HepG2 (cell line): ENCODE data around the gene GART. TPM values are rescaled to one million over a fixed set of nuclear protein-coding genes. Genes with fewer than 3 reads are reported as not detected.

Experiments
- ATAC-seq: fragments of 200-7000 bp; cut with Tn5 transposase; 3 replicates; pipeline ENCODE4 v1.9.1; 2020; ENCODE audit warnings: mild to moderate bottlenecking, moderate library complexity
- BruUV-seq: library from RNA; stranded (reverse); fragments of 400-500 nt; replicated peaks from 2 replicates; lab custom pipeline; 2021; lab: Mats Ljungman, UMichigan
- CTCF ChIA-PET: fragments of 300-600 bp; formaldehyde crosslinking; extraction: SDS; loops from one replicate; lab custom pipeline; 2021; ENCODE audit warnings: low total read pairs, inconsistent platforms, low intra/inter-chr PET ratio; lab: Yijun Ruan, JAX
- POLR2A ChIA-PET: fragments of 350-600 bp; sonication (Branson Sonifier 250); formaldehyde crosslinking; loops from one replicate; lab custom pipeline; 2020; ENCODE audit warnings: antibody characterized with exemption, inconsistent platforms; lab: Yijun Ruan, JAX
- DNase-seq: peaks from one replicate; pipeline ENCODE4 v3.0.0-alpha.2; 2015; ENCODE audit warnings: low spot score
- FAIRE-seq: peaks from 3 replicates; lab custom pipeline; 2011; peaks lifted over from hg19 to GRCh38; lab: Jason Lieb, UNC
- H2AFZ ChIP-seq: one replicate; pipeline ENCODE4 v1.6.1; 2011; ENCODE audit warnings: low read length, inconsistent platforms
- H3K27ac ChIP-seq: fragments of 300-600 bp; 3 replicates; pipeline ENCODE4 v1.8.0; 2011; ENCODE audit warnings: mixed run types, mild to moderate bottlenecking, mixed read lengths, low read length, inconsistent platforms; ENCODE audit not compliant: insufficient read depth; ENCODE audit errors: extremely low read length
- H3K27me3 ChIP-seq, 2 experiments: fragments of 200-600 bp in 1 of 2; 2 replicates in 1 of 2; 3 replicates in 1 of 2; pipeline versions ENCODE4 v1.6.0 to v1.8.0; 2011; ENCODE audit warnings: low read length in 2 of 2, mild to moderate bottlenecking in 2 of 2, moderate library complexity in 2 of 2, inconsistent platforms in 1 of 2; ENCODE audit not compliant: insufficient read depth in 2 of 2, control insufficient read depth in 1 of 2
- H3K36me3 ChIP-seq, 2 experiments: fragments of 200-600 bp in 1 of 2; replicated peaks in 1 of 2; 2 replicates in 1 of 2; 3 replicates in 1 of 2; pipeline versions ENCODE4 v1.5.1 to v1.8.0; 2011; ENCODE audit warnings: low read length in 2 of 2, inconsistent platforms in 1 of 2; ENCODE audit not compliant: insufficient read depth in 2 of 2, control insufficient read depth in 1 of 2
- H3K4me1 ChIP-seq: 2 replicates; pipeline ENCODE4 v1.5.1; 2012; ENCODE audit warnings: low read length, inconsistent platforms; ENCODE audit not compliant: insufficient read depth
- H3K4me2 ChIP-seq: 2 replicates; pipeline ENCODE4 v1.6.0; 2011; ENCODE audit warnings: low read depth, low read length, inconsistent platforms
- H3K4me3 ChIP-seq, 3 experiments: fragments of 200-600 bp in 1 of 3; sonication (generic), shearing (Covaris generic) in 1 of 3; replicated peaks in 1 of 3; 2 replicates each; pipeline ENCODE4 v1.5.1; 2011 to 2016; ENCODE audit warnings: low read length in 3 of 3, inconsistent platforms in 2 of 3, low read depth in 2 of 3, mild to moderate bottlenecking in 2 of 3, control low read depth in 1 of 3, mixed read lengths in 1 of 3; ENCODE audit not compliant: insufficient read depth in 1 of 3
- H3K79me2 ChIP-seq: one replicate; pipeline ENCODE4 v1.6.1; 2011; ENCODE audit warnings: low read length, inconsistent platforms; ENCODE audit not compliant: insufficient read depth
- H3K9ac ChIP-seq: 2 replicates; pipeline ENCODE4 v1.6.0; 2011; ENCODE audit warnings: mild to moderate bottlenecking, low read depth, low read length, inconsistent platforms; ENCODE audit not compliant: insufficient read depth
- H3K9me3 ChIP-seq: 2 replicates; pipeline ENCODE4 v1.5.1; 2012; ENCODE audit warnings: mild to moderate bottlenecking, low read length
- H4K20me1 ChIP-seq: 2 replicates; pipeline ENCODE4 v1.6.0; 2011; ENCODE audit warnings: inconsistent platforms, mild to moderate bottlenecking, low read length, moderate library complexity; ENCODE audit not compliant: insufficient read depth
- ATAD3A ChIP-seq: sonication (generic); formaldehyde crosslinking; IDR thresholded peaks from 2 replicates; pipeline ENCODE4 v1.4.0; 2020; ENCODE audit warnings: missing genetic modification reagents
- MAFF ChIP-seq: IDR thresholded peaks from 2 replicates; pipeline ENCODE4 v1.6.1; 2011; ENCODE audit warnings: low read depth, low read length, improper control_type of control experiment
- SYNCRIP ChIP-seq: fragments of 200-400 bp; formaldehyde crosslinking; IDR thresholded peaks from 2 replicates; pipeline ENCODE4 v1.6.1; 2018; ENCODE audit warnings: mild to moderate bottlenecking, low read depth, low read length; ENCODE audit not compliant: insufficient read depth
- TCF7L2 ChIP-seq: IDR thresholded peaks from 2 replicates; pipeline ENCODE4 v1.6.1; 2011; ENCODE audit warnings: mild to moderate bottlenecking, low read depth, low read length, moderate library complexity
- ZFP36L2 ChIP-seq: sonication (generic); formaldehyde crosslinking; IDR thresholded peaks from 2 replicates; pipeline ENCODE4 v1.4.0; 2020; ENCODE audit warnings: missing genetic modification reagents
- ZNF609 ChIP-seq: sonication (generic); formaldehyde crosslinking; IDR thresholded peaks from 2 replicates; pipeline ENCODE4 v1.4.0; 2020; ENCODE audit warnings: mild to moderate bottlenecking, missing genetic modification reagents, borderline replicate concordance
- ZNF737 ChIP-seq: sonication (generic); formaldehyde crosslinking; IDR thresholded peaks from 2 replicates; pipeline ENCODE4 v1.5.0; 2020; ENCODE audit warnings: missing genetic modification reagents, mild to moderate bottlenecking, borderline replicate concordance
- ZNF878 ChIP-seq: sonication (generic); formaldehyde crosslinking; IDR thresholded peaks from 2 replicates; pipeline ENCODE4 v1.8.1; 2023; ENCODE audit warnings: mild to moderate bottlenecking, missing genetic modification reagents, moderate library complexity
- WGBS: methylation state at CpG from one replicate; pipeline ENCODE4 v1.1.6; 2017; ENCODE audit warnings: low lambda C conversion rate; 5-methylcytosine and 5-hydroxymethylcytosine counted together
- in situ Hi-C: cut with HindIII; loops from 2 replicates; pipeline ENCODE4 v1.10.0; 2017; ENCODE audit warnings: low pct_unique_long_range_greater_than_20kb; ENCODE audit not compliant: extremely low pct_ligation_motif_present
- intact Hi-C: fragments of 100-400 bp; cut with micrococcal nuclease; formaldehyde crosslinking; loops from one replicate; pipeline ENCODE4 v1.10.0; 2022; ENCODE audit not compliant: unreplicated experiment
- polyA plus RNA-seq, 8 experiments: library from polyadenylated mRNA; depleted of rRNA in 3 of 8; stranded (reverse) in 7 of 8; unstranded in 1 of 8; fragments of >200 nt; fragmentation: Illumina TruSeq in 4 of 8; extraction: Trizol in 4 of 8; gene quantifications; 2 replicates each; pipeline versions ENCODE4 v1.2.1 to v1.2.3, GENCODE V29; 2011 to 2016; ENCODE audit warnings: low read depth in 4 of 8, missing spikeins in 1 of 8, mixed read lengths in 1 of 8; ENCODE audit not compliant: insufficient read depth in 1 of 8
- total RNA-seq, 5 experiments: library from RNA; depleted of rRNA; stranded (reverse); fragments of >200 nt; fragmentation: Illumina TruSeq; extraction: Trizol; gene quantifications; 2 replicates each; pipeline ENCODE4 v1.2.3, GENCODE V29; 2016; ENCODE audit warnings: low read depth in 1 of 5
- TF ChIP-seq, protein P1 (sequence below): sonication (generic); formaldehyde crosslinking; IDR thresholded peaks from 2 replicates; pipeline ENCODE4 v1.4.0; 2020; ENCODE audit warnings: missing genetic modification reagents
- TF ChIP-seq, protein P2 (sequence below): sonication (generic); formaldehyde crosslinking; conservative IDR thresholded peaks from 2 replicates; pipeline ENCODE4 v1.4.0; 2020; ENCODE audit warnings: missing genetic modification reagents
- TF ChIP-seq, protein P3 (sequence below): sonication (generic); formaldehyde crosslinking; IDR thresholded peaks from 2 replicates; pipeline ENCODE4 v1.4.0; 2020; ENCODE audit warnings: missing genetic modification reagents

The GART gene
- total and polyA plus RNA-seq, 2 of the 13 experiments (the other 11 are each of a cell fraction or from before 2014, with no cell fraction given), result 17.9 to 109 TPM

DNA sequence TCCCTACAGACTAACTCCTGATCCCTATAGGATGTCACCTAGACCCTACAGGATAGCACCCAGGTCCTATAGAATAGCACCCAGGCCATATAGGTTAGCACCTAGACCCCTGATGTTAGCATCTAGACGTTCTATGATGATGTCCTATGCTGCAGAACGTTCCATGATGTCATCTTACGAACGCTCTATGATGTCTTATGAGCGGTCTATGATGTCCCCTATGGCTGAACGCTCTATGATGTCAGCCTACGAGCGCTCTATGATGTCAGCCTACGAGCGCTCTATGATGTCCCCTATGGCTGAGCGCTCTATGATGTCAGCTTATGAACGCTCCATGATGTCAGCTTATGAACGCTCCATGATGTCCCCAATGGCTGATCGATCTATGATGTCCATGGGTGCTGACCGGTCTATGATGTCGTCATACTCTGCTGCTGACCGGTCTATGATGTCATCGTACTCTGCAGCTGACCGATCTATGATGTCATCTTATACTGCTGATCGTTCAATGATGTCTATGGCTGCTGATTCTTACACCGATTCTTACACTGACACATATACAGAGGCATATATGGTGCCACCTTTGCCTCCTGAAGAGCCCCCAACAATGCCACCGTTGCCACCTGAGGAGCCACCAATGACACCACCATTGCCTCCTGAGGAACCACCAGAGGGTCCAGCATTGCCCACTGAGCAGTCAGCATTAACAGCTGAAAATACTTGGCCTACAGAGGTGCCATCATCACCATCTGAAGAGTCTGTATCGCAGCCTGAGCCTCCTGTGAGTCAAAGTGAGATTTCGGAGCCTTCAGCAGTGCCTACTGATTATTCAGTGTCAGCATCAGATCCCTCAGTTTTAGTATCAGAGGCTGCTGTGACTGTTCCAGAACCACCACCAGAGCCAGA, 10.4 kb upstream of the GART start:
- H3K4me1 ChIP-seq, result peaks cover 11% of the 10 kb centered on the region; the same call in 1 of the 2 replicates
- H2AFZ ChIP-seq, result no peak overlapping the region
- intact Hi-C loops, result no loop called here
- no peaks in the 10 kb centered on the region for H3K27me3 ChIP-seq
- no peaks in the 10 kb centered on the region for H3K9me3 ChIP-seq
- no peak overlapping the region for H3K4me3 ChIP-seq
- H3K36me3 ChIP-seq, result peaks cover 36 to 90% of the 10 kb centered on the region in 2 experiments
- H3K79me2 ChIP-seq, result peaks cover 86% of the 10 kb centered on the region
- no peak for DNase-seq
- no peak for FAIRE-seq
- CTCF ChIA-PET, result no interaction called here
- ATAC-seq, result peak; percentile 24
- no peak overlapping the region for H3K27ac ChIP-seq
- H4K20me1 ChIP-seq, result peaks cover 67% of the 10 kb centered on the region
- in situ Hi-C loops, result no loop called here
- H3K9ac ChIP-seq, result no peak overlapping the region
- H3K4me2 ChIP-seq, result no peak overlapping the region
- POLR2A ChIA-PET, result interaction anchor here (1.3 to 1.4 kb wide), 3 partner anchors 36 to 73 kb away, joined by 4 to 5 read pairs (median 5); partner anchors contain the start of genes DONSON and TMEM50B
- BruUV-seq, result no TSS peak
- WGBS, result over 99% methylated on average over 21 of the region's 24 CpGs
- TF ChIP-seq MAFF (no peak), ZNF609 (CRISPR knock-in tag) (no peak), TCF7L2 (no peak), ATAD3A (CRISPR knock-in tag) (no peak), ZFP36L2 (CRISPR knock-in tag) (no peak), SYNCRIP (no peak), ZNF737 (no peak), ZNF878 (CRISPR knock-in tag) (no peak)
- TF ChIP-seq, protein P1, sequence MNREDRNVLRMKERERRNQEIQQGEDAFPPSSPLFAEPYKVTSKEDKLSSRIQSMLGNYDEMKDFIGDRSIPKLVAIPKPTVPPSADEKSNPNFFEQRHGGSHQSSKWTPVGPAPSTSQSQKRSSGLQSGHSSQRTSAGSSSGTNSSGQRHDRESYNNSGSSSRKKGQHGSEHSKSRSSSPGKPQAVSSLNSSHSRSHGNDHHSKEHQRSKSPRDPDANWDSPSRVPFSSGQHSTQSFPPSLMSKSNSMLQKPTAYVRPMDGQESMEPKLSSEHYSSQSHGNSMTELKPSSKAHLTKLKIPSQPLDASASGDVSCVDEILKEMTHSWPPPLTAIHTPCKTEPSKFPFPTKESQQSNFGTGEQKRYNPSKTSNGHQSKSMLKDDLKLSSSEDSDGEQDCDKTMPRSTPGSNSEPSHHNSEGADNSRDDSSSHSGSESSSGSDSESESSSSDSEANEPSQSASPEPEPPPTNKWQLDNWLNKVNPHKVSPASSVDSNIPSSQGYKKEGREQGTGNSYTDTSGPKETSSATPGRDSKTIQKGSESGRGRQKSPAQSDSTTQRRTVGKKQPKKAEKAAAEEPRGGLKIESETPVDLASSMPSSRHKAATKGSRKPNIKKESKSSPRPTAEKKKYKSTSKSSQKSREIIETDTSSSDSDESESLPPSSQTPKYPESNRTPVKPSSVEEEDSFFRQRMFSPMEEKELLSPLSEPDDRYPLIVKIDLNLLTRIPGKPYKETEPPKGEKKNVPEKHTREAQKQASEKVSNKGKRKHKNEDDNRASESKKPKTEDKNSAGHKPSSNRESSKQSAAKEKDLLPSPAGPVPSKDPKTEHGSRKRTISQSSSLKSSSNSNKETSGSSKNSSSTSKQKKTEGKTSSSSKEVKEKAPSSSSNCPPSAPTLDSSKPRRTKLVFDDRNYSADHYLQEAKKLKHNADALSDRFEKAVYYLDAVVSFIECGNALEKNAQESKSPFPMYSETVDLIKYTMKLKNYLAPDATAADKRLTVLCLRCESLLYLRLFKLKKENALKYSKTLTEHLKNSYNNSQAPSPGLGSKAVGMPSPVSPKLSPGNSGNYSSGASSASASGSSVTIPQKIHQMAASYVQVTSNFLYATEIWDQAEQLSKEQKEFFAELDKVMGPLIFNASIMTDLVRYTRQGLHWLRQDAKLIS (CRISPR knock-in tag), result no peak
- TF ChIP-seq, protein P2, sequence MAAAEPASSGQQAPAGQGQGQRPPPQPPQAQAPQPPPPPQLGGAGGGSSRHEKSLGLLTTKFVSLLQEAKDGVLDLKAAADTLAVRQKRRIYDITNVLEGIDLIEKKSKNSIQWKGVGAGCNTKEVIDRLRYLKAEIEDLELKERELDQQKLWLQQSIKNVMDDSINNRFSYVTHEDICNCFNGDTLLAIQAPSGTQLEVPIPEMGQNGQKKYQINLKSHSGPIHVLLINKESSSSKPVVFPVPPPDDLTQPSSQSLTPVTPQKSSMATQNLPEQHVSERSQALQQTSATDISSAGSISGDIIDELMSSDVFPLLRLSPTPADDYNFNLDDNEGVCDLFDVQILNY (CRISPR knock-in tag), result no peak
- TF ChIP-seq, protein P3, sequence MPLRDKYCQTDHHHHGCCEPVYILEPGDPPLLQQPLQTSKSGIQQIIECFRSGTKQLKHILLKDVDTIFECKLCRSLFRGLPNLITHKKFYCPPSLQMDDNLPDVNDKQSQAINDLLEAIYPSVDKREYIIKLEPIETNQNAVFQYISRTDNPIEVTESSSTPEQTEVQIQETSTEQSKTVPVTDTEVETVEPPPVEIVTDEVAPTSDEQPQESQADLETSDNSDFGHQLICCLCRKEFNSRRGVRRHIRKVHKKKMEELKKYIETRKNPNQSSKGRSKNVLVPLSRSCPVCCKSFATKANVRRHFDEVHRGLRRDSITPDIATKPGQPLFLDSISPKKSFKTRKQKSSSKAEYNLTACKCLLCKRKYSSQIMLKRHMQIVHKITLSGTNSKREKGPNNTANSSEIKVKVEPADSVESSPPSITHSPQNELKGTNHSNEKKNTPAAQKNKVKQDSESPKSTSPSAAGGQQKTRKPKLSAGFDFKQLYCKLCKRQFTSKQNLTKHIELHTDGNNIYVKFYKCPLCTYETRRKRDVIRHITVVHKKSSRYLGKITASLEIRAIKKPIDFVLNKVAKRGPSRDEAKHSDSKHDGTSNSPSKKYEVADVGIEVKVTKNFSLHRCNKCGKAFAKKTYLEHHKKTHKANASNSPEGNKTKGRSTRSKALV (CRISPR knock-in tag), result no peak
